Activated gamma-delta T cell (primary cell): Measurements from ENCODE around the gene GUCD1.
"Not testable (repeated sequence)": the region's sequence is repeated elsewhere in the genome, so short reads cannot be mapped to it uniquely, and the experiment has no call there.

Experiments used
- DNase-seq: peaks from one replicate; lab custom pipeline; 2025; lab: John Stamatoyannopoulos, UW
- total RNA-seq, 2 donors: gene quantifications; one replicate each; lab custom pipeline; 2026; lab: John Stamatoyannopoulos, UW

The GUCD1 gene
- total RNA-seq, result 92.8 to 105 reads per million in 2 donors

- no peak for DNase-seq
Measured at GRCh38 chr22:24554313-24555164, at the start of gene GUCD1. Gene GUCD1 (minus strand): TSS chr22:24555138. CDS start chr22:24554991, 147 bp downstream.

DNA sequence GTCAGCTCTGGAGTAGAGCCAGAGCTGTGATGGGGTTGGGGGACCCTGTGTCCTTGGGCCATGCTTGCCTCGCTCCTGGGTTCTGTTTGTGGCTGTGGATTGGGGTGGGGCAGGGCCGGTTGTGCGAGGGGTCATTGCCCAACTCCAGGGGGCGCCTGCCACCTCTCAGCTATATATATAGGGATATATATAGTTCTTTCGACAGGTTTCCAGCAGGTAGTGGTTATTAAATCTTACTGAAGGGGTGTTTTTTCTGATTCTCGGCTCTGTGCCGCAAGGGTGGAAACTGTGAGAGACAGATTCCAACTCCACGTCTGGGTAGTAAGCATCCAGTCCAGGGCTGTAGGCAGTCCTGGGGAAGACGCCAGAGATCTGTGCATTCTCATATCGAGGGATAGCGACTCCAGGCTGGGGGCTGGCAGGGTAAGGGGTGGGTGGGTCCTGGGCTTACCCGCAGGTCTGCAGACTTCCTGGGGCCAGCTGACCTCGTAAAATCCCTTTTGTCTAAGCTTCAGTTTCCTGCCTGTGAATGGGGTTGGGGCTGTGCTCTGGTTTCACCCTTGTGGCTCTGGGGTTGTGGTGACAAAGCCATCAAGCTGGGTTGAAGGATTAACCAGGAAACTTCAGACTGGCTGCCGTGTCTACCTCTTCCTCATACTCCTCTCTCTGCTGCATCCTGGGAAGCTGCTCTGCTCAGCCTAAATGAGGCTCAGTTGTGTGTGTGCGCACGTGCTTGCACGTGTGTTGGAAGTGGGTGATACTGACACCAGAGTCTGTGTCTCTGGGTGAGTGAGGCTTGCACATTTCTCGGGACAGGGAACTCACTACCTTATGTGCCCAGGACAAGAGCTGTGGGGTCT lies 49.1 kb upstream of the GUCD1 start:
- DNase-seq, result not testable (repeated sequence)

GRCh38 chr22:24602847-24603769 lies 48.2 kb upstream of the GUCD1 start, which contains the start of gene GGT1:
Gene GGT1 (plus strand): TSS chr22:24603193. CDS start chr22:24611082, 7,889 bp downstream.
- not testable (repeated sequence) for DNase-seq

- not testable (repeated sequence) for DNase-seq
Measured at GRCh38 chr22:24602105-24602749, 47.3 kb upstream of the GUCD1 start.

DNA sequence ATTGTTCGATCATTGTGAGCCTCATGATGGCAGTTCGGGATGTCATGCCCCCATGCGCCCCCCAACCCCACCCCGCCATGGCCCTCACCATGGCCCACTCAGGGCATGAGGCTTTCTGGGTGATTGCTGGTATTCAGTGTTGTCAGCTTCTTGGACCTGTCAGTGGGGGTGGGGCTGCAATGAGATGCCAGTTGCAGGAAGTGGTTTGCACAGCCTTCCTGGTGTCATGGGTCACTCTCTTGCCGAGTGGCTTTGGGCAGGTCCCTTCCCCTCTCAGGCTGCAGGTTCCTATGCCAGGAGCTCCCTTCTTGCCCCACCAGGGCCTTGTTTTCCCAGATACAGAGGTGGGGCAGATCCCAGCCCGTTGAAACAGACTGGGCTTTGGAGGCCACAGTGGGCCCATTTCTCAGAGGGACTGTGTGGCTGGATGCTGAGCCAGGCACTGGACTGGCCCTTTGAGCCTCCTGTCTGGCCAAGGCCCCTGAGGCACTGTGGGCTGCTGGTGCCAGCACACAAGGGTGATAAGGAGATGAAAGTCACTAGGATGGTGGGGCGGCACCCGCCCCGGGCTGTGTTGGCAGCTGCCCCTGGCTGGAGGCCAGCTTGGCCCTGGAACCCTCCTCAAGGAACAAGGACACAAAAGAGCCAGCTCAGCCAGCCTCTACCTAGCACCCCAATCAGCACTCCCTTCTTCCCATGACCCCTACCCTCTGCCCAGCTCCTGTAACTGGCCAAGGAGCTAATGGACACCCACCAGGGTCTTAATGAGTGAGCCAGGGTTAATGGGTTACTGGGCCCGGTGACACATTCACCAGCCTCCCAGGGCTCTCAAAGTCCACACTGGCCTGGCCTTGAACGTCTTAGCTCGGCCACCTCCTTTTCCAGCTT lies 46.5 kb upstream of the GUCD1 start:
- no peak for DNase-seq

DNA sequence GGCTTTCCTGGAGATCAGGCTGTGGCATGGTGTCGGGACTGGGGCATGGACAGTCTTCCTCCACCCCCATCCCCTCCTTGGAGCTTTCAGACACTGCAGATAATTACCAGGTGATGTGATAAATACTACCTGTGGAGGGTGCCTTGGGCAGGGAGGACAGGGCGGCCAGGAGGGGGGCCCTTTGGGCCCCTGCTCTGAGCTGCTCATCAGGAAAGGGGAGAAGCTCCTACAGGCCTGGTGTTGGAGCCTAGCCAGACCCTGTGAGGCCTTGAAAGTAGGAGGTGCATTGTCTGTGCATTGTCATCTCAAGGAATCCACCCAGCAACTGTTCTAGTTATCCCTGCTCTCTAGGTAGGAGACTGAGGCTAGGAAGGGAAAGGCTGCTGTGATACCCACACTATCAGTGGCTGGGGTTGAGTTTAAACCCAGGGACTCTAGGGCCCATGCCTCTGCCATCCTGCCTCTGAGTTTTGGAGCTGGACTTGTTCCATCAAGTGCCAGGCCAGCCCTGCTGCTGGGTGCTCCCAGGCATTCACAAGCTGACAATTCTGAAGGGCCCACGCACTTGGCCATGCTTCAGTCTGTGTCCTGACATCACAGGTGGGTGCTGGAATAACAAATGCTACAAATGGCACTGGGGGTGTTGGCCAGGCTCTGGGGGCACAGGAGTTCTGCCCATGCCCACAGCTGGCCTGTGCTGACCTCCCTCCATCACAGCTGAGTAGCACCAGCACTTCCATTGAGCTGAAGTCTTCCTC lies 45.2 kb upstream of the GUCD1 start:
- DNase-seq, result not testable (repeated sequence)

DNA sequence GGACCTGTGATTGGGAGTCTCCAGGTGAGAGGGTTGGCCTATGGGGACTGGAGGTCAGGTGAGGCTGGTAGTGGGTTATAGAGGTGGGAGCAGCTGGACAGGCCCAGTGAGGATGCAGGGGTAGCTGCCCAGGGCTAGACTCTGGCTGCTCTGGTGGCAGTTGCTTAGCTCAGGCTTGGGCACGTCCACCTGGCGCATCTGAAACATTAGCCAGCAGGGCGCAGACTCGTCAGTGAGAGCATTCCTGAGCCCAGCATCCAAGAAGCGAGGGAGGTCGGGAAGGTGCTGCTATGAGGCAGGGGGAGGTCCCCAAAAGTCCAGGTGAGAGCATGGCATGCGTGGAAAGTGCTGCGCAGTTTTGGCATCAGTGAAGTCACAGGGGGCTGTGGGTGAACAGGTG lies 44.6 kb upstream of the GUCD1 start:
- no peak for DNase-seq

- not testable (repeated sequence) for DNase-seq
Measured at GRCh38 chr22:24597076-24597475, 42.1 kb upstream of the GUCD1 start.

- no peak for DNase-seq
Measured at GRCh38 chr22:24595863-24596262, 40.9 kb upstream of the GUCD1 start.

DNA sequence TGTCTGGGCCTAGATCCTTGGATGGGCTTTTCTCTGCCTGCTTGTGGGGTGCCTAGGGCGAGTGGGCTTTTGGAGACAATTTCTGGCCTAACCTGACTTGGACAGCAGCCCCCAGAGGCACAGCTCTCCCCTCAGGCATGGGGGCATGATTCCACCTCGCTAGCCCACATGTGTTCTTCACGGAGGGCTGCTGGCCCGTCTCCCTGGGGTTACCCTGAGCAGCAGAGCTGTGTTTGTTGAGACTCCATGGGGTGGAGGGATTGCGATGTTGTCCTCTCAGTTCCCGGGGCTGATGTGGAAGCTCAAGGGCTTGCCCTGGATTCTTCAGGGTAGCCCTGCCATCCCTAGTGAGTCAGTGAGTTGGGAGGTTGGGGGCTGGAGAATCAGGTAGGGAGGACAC lies 40.3 kb upstream of the GUCD1 start:
- no peak for DNase-seq

DNA sequence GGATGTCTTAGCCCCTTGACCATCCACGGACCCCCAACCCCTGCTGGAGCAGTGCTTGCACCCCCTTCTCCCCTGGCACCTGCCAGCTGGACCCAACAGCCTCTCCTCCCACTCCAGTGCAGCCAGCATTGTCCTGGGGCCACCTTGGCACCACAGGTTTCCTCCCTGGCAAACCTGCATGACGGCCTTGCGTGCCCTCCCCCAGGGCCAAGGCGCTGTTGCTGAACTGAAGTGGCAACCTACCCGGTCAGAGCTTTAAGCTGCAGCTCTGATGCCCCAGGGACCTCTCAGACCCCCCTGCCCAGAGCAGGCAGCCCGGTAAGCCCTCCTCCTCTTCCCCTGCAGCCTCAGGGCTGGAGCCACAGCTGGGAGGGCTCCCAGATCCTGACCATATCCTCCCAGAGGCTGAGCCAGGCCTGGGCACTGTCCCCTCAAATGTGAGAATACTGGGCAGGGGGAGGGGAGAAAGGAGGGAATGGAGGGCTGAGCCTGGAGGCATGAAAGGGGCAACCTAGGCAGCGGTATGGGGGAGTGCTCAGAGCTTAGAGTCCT lies 39.7 kb upstream of the GUCD1 start:
- no peak for DNase-seq

- DNase-seq, result no peak
Measured at GRCh38 chr22:24593836-24594568, 39.1 kb upstream of the GUCD1 start.

- not testable (repeated sequence) for DNase-seq
Measured at GRCh38 chr22:24593559-24593835, 38.6 kb upstream of the GUCD1 start.

- DNase-seq, result no peak
Measured at GRCh38 chr22:24592851-24593558, 38.1 kb upstream of the GUCD1 start, which contains the start of gene LRRC75B. Gene LRRC75B (minus strand): TSS chr22:24593073. CDS start chr22:24593039, 34 bp downstream.

- no peak for DNase-seq
Measured at GRCh38 chr22:24592058-24592850, 37.3 kb upstream of the GUCD1 start.

DNA sequence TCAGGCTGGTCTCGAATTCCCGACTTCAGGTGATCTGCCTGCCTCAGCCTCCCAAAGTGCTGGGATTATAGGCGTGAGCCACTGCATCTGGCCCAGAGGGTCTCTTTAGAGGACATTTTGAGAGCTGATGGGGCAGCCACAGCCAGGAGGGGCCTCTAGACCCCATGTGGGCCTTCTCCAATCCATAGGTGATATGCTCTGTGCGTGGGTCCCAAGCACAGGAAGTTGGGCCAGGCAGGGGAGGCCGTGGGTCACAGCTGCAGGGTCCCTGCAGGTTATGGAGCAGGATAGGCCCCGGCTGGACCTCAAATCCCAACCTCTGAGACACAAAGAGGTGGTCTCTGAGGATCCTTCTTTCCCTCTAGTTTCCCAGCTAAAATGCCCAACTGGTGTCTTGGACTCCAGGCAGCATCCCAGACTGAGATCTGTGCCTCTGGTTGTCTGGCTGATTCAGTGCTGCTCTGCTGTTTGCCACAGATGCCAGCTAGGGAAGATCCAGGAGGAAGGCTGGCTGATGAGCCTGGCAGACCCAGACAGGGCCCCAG lies 36.4 kb upstream of the GUCD1 start:
- DNase-seq, result no peak
